Pancreas (tissue), 10 donors: ENCODE results near the gene LSM14B. TPM values are rescaled to one million over a fixed set of nuclear protein-coding genes. Genes with fewer than 3 reads are reported as not detected.

Experiments
- ATAC-seq, 4 donors: fragments of 200-7000 bp; cut with Tn5 transposase; one replicate each; pipeline versions ENCODE4 v1.8.0 to v1.9.1; 2020; ENCODE audit warnings: mild to moderate bottlenecking in 4 of 4, moderate library complexity in 4 of 4
- DNase-seq, 6 donors: peaks; one replicate each; pipeline ENCODE4 v3.0.0-alpha.2; 2020
- FAIRE-seq: peaks from 2 replicates; lab custom pipeline; 2012; peaks lifted over from hg19 to GRCh38; lab: Jason Lieb, UNC
- H3K27ac ChIP-seq, 4 donors: fragments of 200-600 bp; sonication (generic); 1 replicate in 3 of 4; 2 replicates in 1 of 4; pipeline versions ENCODE4 v1.5.0 to v1.8.0; 2020
- H3K27me3 ChIP-seq, 4 donors: fragments of 200-600 bp; one replicate each; pipeline ENCODE4 v1.8.0; 2021
- H3K36me3 ChIP-seq, 3 donors: fragments of 200-600 bp; sonication (generic) in 1 of 3; one replicate each; pipeline versions ENCODE4 v1.5.0 to v1.8.0; 2020 to 2021
- H3K4me1 ChIP-seq, 3 donors: fragments of 200-600 bp; one replicate each; pipeline ENCODE4 v1.8.0; 2021
- H3K4me3 ChIP-seq, 4 donors: fragments of 200-600 bp; sonication (generic) in 2 of 4; one replicate each; pipeline versions ENCODE4 v1.5.0 to v1.8.0; 2020 to 2021
- H3K9me3 ChIP-seq, 4 donors: fragments of 200-600 bp; one replicate each; pipeline ENCODE4 v1.8.0; 2021
- WGBS, 2 donors: extraction: QIAGEN DNeasy Blood & Tissue Kit; methylation state at CpG; one replicate each; pipeline ENCODE4 v1.1.7; 2013; 5-methylcytosine and 5-hydroxymethylcytosine counted together
- intact Hi-C, 3 donors: fragments of 100-400 bp; cut with DNase I; formaldehyde crosslinking; loops; one replicate each; pipeline versions ENCODE4 v1.11.1 to v1.14.2; 2022
- polyA plus RNA-seq, 2 donors: library from polyadenylated mRNA; stranded (reverse); fragments of 200-250 nt; gene quantifications; one replicate each; pipeline ENCODE4 v1.2.3, GENCODE V29; 2013
- total RNA-seq, 6 donors: library from RNA; stranded (reverse); fragmentation: NEBNext Ultra II Directional in 4 of 6; extraction: Animal tissue kit (Norgen Biotek cat#: 25700) in 4 of 6; gene quantifications; one replicate each; pipeline versions ENCODE4 v1.2.1 to v1.2.4, GENCODE V29; 2021 to 2023
- TF ChIP-seq, protein P1 (sequence below), 4 donors: fragments of 200-600 bp; sonication (generic) in 3 of 4; IDR thresholded peaks; one replicate each; pipeline versions ENCODE4 v1.5.0 to v1.8.0; 2021; ENCODE audit warnings: antibody characterized with exemption in 4 of 4
- donor health status: healthy with polysubstance abuse.
- donor health status: DM: no; HTN: no; CAD: no; lungs with moderate emphysema.
- donor health status: DM: no; HTN: no; CAD: no.
- donor health status: control.
- donor health status: control.
- donor health status: Bipolar disorder and iron deficiency.
- donor health status: DM: yes; HTN: yes; CAD: no.
- donor health status: DM: no; HTN: no; CAD: no.
- donor health status: DM: no; HTN: no; CAD: no.
- donor health status: DM: yes; HTN: yes; CAD: no.

LSM14B gene
- total and polyA plus RNA-seq, 8 donors, result 8.4 to 20.1 (median 16.7) TPM

DNA sequence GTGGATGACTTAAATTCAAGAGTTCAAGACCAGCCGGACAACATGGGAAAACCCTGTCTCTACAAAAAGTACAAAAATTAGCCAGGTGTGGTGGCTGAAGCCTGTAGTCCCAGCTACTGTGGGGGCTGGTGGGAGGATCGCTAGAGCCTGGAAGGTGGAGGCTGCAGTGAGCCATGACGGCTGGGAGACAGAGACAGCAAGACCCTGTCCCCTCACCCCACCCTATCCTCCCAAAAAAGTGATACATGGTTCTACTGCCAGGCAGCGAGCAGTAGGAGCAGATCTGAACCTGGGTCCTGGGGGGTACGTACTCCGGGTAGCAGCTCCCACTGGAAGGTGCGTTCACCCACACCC lies 18.7 kb downstream of the LSM14B start:
- Histone ChIP-seq H3K27me3 (no peaks in the 10 kb centered on the region), H3K4me1 (peaks cover 16 to 26% (median 21%) of the 10 kb centered on the region in 3 donors), H3K9me3 (no peaks in the 10 kb centered on the region), H3K4me3 (peak overlapping the region in 1 of 4 donors; percentile 88), H3K36me3 (peaks cover 10 to 36% (median 28%) of the 10 kb centered on the region in 3 donors), H3K27ac (no peak overlapping the region)
- WGBS, 2 donors, result 78 to 89% methylated on average over 7 of the region's 7 CpGs
- no peak for DNase-seq
- TF ChIP-seq, protein P1, sequence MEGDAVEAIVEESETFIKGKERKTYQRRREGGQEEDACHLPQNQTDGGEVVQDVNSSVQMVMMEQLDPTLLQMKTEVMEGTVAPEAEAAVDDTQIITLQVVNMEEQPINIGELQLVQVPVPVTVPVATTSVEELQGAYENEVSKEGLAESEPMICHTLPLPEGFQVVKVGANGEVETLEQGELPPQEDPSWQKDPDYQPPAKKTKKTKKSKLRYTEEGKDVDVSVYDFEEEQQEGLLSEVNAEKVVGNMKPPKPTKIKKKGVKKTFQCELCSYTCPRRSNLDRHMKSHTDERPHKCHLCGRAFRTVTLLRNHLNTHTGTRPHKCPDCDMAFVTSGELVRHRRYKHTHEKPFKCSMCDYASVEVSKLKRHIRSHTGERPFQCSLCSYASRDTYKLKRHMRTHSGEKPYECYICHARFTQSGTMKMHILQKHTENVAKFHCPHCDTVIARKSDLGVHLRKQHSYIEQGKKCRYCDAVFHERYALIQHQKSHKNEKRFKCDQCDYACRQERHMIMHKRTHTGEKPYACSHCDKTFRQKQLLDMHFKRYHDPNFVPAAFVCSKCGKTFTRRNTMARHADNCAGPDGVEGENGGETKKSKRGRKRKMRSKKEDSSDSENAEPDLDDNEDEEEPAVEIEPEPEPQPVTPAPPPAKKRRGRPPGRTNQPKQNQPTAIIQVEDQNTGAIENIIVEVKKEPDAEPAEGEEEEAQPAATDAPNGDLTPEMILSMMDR (IDR thresholded peaks at IDR 0.05), result no peak
- no peak for FAIRE-seq
- intact Hi-C loops, result no loop called here
- ATAC-seq, result no peak

DNA sequence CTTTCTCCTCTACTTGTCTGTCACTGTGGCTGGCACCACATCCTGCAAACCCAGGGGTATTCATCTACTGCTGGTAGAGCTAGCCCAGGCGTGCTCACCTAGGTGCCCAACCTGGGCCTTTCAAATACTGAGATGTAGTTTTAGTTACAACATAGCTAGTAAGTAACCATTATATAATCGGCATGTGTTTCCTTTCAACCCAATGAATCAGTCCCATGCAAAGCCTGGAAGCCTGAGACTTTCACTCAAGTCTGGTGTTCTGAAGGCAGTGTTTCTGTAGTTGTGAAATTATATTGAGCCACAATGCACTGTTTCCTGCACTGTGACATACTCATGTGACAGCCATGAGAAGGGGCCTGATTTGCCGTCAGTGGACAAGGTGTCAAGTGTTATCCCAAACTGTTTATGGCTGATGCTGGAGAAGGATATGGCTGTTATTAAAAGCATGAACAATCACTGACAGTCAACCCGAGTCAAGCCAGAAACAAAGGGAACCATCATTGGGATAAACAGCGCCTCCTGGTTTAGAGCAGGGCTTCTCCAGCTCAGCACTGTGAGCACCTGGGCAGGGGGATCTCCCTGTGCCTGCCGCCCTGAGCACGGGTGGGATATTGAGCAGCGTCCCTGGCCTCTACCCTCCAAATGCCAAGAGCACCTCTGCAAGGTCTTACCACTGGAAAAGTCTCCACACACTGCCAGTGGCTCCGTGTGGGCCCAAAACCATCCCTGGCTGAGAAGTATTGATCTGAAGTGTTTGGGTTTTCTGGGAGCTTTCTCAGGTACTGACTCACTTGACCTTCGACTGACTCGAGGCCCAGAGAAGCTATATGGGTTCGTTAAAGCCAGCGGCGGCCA lies 19.3 kb downstream of the LSM14B start:
- FAIRE-seq (no peak), ATAC-seq (peak; percentile 9 to 17 (median 14))
- WGBS, 2 donors, result 14 to 19% methylated on average over 14 of the region's 14 CpGs

DNA sequence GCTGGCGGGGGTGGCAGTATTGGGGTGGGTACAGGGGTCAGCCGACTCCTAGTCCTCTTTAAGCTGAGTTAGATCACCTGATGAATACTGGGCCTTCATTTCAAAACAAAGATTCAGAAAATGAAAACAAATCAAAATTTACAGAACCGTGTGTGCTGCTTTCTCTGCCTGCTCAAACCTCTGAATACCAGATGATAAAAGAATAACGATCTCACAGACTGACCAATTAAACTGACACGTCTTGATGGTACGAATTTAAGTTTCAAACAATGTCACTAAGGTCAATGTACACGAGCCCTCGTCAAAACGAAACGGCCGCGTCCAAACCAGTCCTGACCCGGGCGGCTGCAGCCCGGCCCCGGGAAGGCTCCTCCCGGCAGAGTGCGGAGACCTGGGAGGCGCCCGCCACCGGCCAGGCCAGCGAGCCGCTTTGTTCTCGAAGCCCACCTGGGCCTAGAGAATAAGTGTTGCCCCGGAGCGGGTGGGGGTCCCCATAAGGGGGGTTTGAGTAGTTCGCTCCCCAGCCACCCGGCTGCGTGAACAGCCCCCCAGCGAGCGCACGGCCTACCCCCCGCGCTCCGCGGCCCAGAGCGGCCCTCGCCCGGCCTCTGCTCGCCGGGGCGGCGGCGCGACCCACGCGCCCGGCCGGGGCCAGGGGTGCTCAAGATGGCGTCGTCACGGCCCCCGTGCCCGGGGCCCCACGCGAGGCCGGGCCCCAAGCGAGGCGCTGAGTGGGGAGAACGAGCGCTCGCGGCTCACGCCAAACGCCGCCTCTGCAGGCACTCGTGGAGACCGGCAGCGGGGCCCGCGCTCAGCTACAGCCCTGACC lies 20.2 kb downstream of the LSM14B start:
- WGBS, 2 donors, result 0% methylated on average over 65 to 71 of the region's 71 CpGs
- DNase-seq (peak in 3 of 6 donors; percentile 40 to 80 (median 77)), FAIRE-seq (no peak), ATAC-seq (peak in 3 of 4 donors; percentile 19 to 28 (median 24))
- Histone ChIP-seq H3K4me3 (peak overlapping the region; percentile 67 to 94 (median 88)), H3K4me1 (peaks cover 16 to 26% (median 21%) of the 10 kb centered on the region in 3 donors), H3K36me3 (peaks cover 10 to 30% (median 23%) of the 10 kb centered on the region in 3 donors), H3K27me3 (no peaks in the 10 kb centered on the region), H3K27ac (peak overlapping the region; percentile 76 to 99 (median 88)), H3K9me3 (no peaks in the 10 kb centered on the region)
- TF ChIP-seq, protein P1 (IDR thresholded peaks at IDR 0.05), result no peak
- intact Hi-C loops, result no loop called here

More for the DNA sequence above, 19.3 kb downstream of the LSM14B start:
- Histone ChIP-seq H3K4me3 (peak overlapping the region in 3 of 4 donors; percentile 87 to 94 (median 88)), H3K27ac (peak overlapping the region in 3 of 4 donors; percentile 87 to 99 (median 88)), H3K27me3 (no peaks in the 10 kb centered on the region), H3K9me3 (no peaks in the 10 kb centered on the region), H3K4me1 (peaks cover 16 to 26% (median 21%) of the 10 kb centered on the region in 3 donors), H3K36me3 (peaks cover 10 to 36% (median 28%) of the 10 kb centered on the region in 3 donors)
- DNase-seq, result peak in 3 of 6 donors; percentile 30 to 64 (median 58)
- TF ChIP-seq, protein P1 (IDR thresholded peaks at IDR 0.05), result no peak
- intact Hi-C loops, result no loop called here

DNA sequence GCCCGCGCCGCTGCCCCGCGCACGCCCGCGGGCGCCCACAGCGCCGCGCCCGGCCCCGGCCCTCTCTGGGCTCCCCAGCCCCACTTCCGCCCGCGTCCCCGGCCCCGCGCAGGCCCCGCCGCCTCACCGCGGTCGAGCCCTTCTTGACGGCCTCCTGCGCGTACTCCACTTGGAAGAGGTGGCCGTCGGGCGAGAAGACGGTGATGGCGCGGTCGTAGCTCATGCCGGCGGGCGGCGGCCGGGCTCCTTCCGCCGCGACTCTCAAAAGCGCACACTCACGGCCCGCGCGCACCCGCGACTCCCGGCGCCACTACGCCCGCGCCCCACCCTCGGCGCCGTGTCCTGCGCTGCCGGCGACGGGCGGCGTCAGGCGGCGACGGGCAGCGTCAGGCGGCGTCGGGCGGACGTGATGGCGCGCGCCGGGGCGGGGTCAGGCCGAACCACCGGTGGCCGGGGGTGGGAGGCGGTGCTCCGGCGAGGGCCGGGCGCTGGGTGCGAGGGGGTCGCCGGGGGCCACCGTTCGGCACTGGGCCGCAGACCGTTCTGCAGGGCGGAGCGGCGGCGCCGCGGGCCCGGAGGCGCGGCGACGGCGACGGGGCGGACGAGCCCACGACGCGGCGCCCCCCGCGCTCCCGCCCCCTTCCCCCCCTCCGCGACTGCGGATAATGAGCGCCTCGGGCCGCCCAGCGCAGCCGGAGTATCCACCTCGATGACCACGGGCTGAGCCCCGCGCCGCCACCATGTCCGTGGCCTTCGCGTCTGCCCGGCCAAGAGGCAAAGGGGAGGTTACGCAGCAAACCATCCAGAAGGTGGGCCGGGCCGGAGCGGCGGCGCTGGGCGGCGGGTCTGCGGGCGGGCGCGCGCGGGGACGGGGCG lies 21.0 kb downstream of the LSM14B start, which contains the start of the genes PSMA7 and SS18L1:
PSMA7 (minus strand) TSS at position 314 of the 876 bp plus-strand sequence; CDS start at position 223, 91 bp downstream.
SS18L1 (plus strand) TSS at position 689 of the 876 bp plus-strand sequence; CDS start at position 741, 52 bp downstream.
- H3K9me3 ChIP-seq, result no peaks in the 10 kb centered on the region
- intact Hi-C loops, result no loop called here
- WGBS, 2 donors, result 0 to 1% methylated on average over 99 to 148 of the region's 148 CpGs
- H3K36me3 ChIP-seq, result peaks cover 10 to 22% (median 15%) of the 10 kb centered on the region in 3 donors
- H3K4me3 ChIP-seq, result peak within 1 kb of the TSS; percentile 77 to 94 (median 88)
- H3K27ac ChIP-seq, result peak within 1 kb of the TSS; percentile 76 to 99 (median 88)
- TF ChIP-seq, protein P1 (IDR thresholded peaks at IDR 0.05), result no peak
- H3K4me1 ChIP-seq, result peaks cover 16 to 26% (median 21%) of the 10 kb centered on the region in 3 donors
- no peaks in the 10 kb centered on the region for H3K27me3 ChIP-seq
- peak; percentile 90 to 94 (median 92) for ATAC-seq
- FAIRE-seq, result no peak
- peak; percentile 80 to 95 (median 87) for DNase-seq
